Endothelial cell (in vitro differentiated cells): ENCODE results near the gene PER3. TPM values are rescaled to one million over a fixed set of nuclear protein-coding genes. Genes with fewer than 3 reads are reported as not detected.
A peak's percentile ranks its signal among the peaks of the same experiment; 100 is the strongest.

Experiments
- DNase-seq: peaks from one replicate; pipeline ENCODE4 v3.0.0; 2021; ENCODE audit warnings: low spot score
- H3K27ac Mint-ChIP-seq: one replicate; pipeline ENCODE4 v1.8.0; 2021; ENCODE audit warnings: mixed read lengths, inconsistent platforms; ENCODE audit not compliant: unreplicated experiment
- H3K27me3 Mint-ChIP-seq: one replicate; pipeline ENCODE4 v1.8.0; 2021; ENCODE audit warnings: mild to moderate bottlenecking, moderate library complexity, mixed read lengths, inconsistent platforms; ENCODE audit not compliant: unreplicated experiment
- H3K36me3 Mint-ChIP-seq: one replicate; pipeline ENCODE4 v1.8.0; 2021; ENCODE audit warnings: mild to moderate bottlenecking, low read depth, mixed read lengths, inconsistent platforms; ENCODE audit not compliant: unreplicated experiment
- H3K4me1 Mint-ChIP-seq: one replicate; pipeline ENCODE4 v1.8.0; 2021; ENCODE audit warnings: mild to moderate bottlenecking, mixed read lengths, inconsistent platforms; ENCODE audit not compliant: unreplicated experiment
- H3K4me3 Mint-ChIP-seq: one replicate; pipeline ENCODE4 v1.8.0; 2021; ENCODE audit warnings: mild to moderate bottlenecking, mixed read lengths, inconsistent platforms; ENCODE audit not compliant: unreplicated experiment
- H3K9me3 Mint-ChIP-seq: one replicate; pipeline ENCODE4 v1.8.0; 2021; ENCODE audit warnings: mixed read lengths, inconsistent platforms; ENCODE audit not compliant: unreplicated experiment
- CTCF ChIP-seq: fragments of 200-600 bp; sonication (generic); IDR thresholded peaks from one replicate; pipeline ENCODE4 v1.5.0; 2021; ENCODE audit warnings: antibody characterized with exemption; ENCODE audit not compliant: unreplicated experiment
- total RNA-seq: library from RNA; stranded (reverse); fragmentation: NEBNext Ultra II Directional; extraction: Animal tissue kit (Norgen Biotek cat#: 25700); gene quantifications from one replicate; pipeline ENCODE4 v1.2.1, GENCODE V29; 2021; ENCODE audit not compliant: unreplicated experiment

PER3 gene
- total RNA-seq, 1 donor from 2014 or later, result 2.8 TPM

- Mint-ChIP-seq H3K4me1 (peaks cover 8% of the 10 kb centered on the region), H3K27ac (peak overlapping the region; percentile 83), H3K9me3 (no peaks in the 10 kb centered on the region), H3K27me3 (no peaks in the 10 kb centered on the region), H3K36me3 (peaks cover 5% of the 10 kb centered on the region), H3K4me3 (peak overlapping the region; percentile 96)
- no peak for TF ChIP-seq CTCF
- DNase-seq, result no peak
Measured at GRCh38 chr1:7771823-7772299, 12.2 kb upstream of the PER3 start.

- no peak overlapping the region for H3K4me3 Mint-ChIP-seq
- no peak overlapping the region for H3K27ac Mint-ChIP-seq
- DNase-seq, result no peak
- peaks cover 21% of the 10 kb centered on the region for H3K36me3 Mint-ChIP-seq
- H3K9me3 Mint-ChIP-seq, result no peaks in the 10 kb centered on the region
- TF ChIP-seq CTCF, result no peak
- H3K27me3 Mint-ChIP-seq, result peaks cover 1% of the 10 kb centered on the region
- no peaks in the 10 kb centered on the region for H3K4me1 Mint-ChIP-seq
Measured at GRCh38 chr1:7777591-7777990, 6.5 kb upstream of the PER3 start.

- Mint-ChIP-seq H3K4me1 (no peaks in the 10 kb centered on the region), H3K9me3 (no peaks in the 10 kb centered on the region), H3K27me3 (peaks cover 1% of the 10 kb centered on the region), H3K4me3 (no peak overlapping the region), H3K36me3 (peaks cover 21% of the 10 kb centered on the region), H3K27ac (no peak overlapping the region)
- no peak for TF ChIP-seq CTCF
- no peak for DNase-seq
Measured at GRCh38 chr1:7778133-7778628, 5.9 kb upstream of the PER3 start.

GRCh38 chr1:7780976-7781375 lies 3.1 kb upstream of the PER3 start:
- Mint-ChIP-seq H3K9me3 (no peaks in the 10 kb centered on the region), H3K4me3 (no peak overlapping the region), H3K4me1 (no peaks in the 10 kb centered on the region), H3K27me3 (peaks cover 3% of the 10 kb centered on the region), H3K27ac (no peak overlapping the region), H3K36me3 (peaks cover 22% of the 10 kb centered on the region)
- TF ChIP-seq CTCF, result no peak
- DNase-seq, result no peak

- Mint-ChIP-seq H3K4me1 (no peaks in the 10 kb centered on the region), H3K36me3 (peaks cover 22% of the 10 kb centered on the region), H3K9me3 (no peaks in the 10 kb centered on the region), H3K27ac (no peak overlapping the region), H3K4me3 (peak overlapping the region; percentile 18), H3K27me3 (peaks cover 3% of the 10 kb centered on the region)
- TF ChIP-seq CTCF, result no peak
- DNase-seq, result no peak
Measured at GRCh38 chr1:7781501-7781900, 2.6 kb upstream of the PER3 start.
